ENCODE data around the gene PIM2.
"Not testable (repeated sequence)": the region's sequence is repeated elsewhere in the genome, so short reads cannot be mapped to it uniquely, and the experiment has no call there.

Gene PIM2

DNA sequence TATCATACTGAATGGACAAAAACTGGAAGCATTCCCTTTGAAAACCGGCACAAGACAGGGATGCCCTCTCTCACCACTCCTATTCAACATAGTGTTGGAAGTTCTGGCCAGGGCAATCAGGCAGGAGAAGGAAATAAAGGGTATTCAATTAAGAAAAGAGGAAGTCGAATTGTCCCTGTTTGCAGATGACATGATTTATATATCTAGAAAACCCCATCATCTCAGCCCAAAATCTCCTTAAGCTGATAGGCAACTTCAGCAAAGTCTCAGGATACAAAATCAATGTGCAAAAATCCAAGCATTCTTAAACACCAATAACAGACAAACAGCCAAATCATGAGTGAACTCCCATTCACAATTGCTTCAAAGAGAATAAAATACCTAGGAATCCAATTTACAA lies 46.8 kb downstream of the PIM2 start:
- H4K20me1 ChIP-seq (ENCODE audit: insufficient read depth, low read length, poor library complexity, severe bottlenecking); H3K4me1 ChIP-seq (ENCODE audit: insufficient read depth, low read length, poor library complexity, severe bottlenecking): not testable (repeated sequence)

DNA sequence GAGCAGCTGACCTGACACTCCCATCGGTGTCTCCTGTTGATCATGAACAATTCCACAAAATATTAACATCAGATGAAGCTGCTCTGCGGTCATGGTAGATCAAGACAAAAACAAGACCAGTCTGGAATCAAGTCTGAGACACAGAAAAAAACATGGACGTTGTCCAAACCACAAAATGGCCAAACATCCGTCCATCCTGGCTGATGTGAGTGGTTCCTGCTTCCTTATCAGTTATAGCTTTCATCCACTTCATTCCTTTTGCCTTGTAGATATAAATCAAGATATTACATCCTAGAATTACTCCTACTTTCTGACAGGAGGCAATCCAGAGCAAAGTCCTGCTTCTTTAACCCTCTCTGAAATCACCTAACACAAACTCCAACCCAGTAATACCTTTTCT lies 54.6 kb downstream of the PIM2 start:
- TF ChIP-seq EZH2phosphoT487 (IDR thresholded peaks at IDR 0.05; ENCODE audit: borderline replicate concordance): no peak
- TF ChIP-seq, protein P1, sequence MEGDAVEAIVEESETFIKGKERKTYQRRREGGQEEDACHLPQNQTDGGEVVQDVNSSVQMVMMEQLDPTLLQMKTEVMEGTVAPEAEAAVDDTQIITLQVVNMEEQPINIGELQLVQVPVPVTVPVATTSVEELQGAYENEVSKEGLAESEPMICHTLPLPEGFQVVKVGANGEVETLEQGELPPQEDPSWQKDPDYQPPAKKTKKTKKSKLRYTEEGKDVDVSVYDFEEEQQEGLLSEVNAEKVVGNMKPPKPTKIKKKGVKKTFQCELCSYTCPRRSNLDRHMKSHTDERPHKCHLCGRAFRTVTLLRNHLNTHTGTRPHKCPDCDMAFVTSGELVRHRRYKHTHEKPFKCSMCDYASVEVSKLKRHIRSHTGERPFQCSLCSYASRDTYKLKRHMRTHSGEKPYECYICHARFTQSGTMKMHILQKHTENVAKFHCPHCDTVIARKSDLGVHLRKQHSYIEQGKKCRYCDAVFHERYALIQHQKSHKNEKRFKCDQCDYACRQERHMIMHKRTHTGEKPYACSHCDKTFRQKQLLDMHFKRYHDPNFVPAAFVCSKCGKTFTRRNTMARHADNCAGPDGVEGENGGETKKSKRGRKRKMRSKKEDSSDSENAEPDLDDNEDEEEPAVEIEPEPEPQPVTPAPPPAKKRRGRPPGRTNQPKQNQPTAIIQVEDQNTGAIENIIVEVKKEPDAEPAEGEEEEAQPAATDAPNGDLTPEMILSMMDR (conservative IDR thresholded peaks at IDR 0.05; ENCODE audit: low read length): no peak
- no peak overlapping the region for H3K4me2 ChIP-seq (ENCODE audit: low read depth, low read length, poor library complexity, severe bottlenecking)
- no peak overlapping the region for H2AFZ ChIP-seq (ENCODE audit: low read length)
- H3K9me2 ChIP-seq (replicated peaks; ENCODE audit: low read depth, low read length): no peaks in the 10 kb centered on the region
- H3K9me3 ChIP-seq (ENCODE audit: insufficient read depth, low read depth, low read length): no peaks in the 10 kb centered on the region
- no peaks in the 10 kb centered on the region for H3K27me3 ChIP-seq (ENCODE audit: insufficient read depth, low read length, poor library complexity, severe bottlenecking)
- H3F3A ChIP-seq (ENCODE audit: low read depth): no peaks in the 10 kb centered on the region
- no peak overlapping the region for H3K9ac ChIP-seq (ENCODE audit: low read depth, low read length, poor library complexity, severe bottlenecking)
- H3K4me1 ChIP-seq (ENCODE audit: insufficient read depth, low read length, poor library complexity, severe bottlenecking): no peaks in the 10 kb centered on the region
- no peaks in the 10 kb centered on the region for H3K36me3 ChIP-seq (ENCODE audit: insufficient read depth, low read length)
- H4K20me1 ChIP-seq (ENCODE audit: insufficient read depth, low read length, poor library complexity, severe bottlenecking): no peaks in the 10 kb centered on the region
- H3K79me2 ChIP-seq (ENCODE audit: insufficient read depth, low read length): no peaks in the 10 kb centered on the region
- H3K4me3 ChIP-seq (ENCODE audit: low read length, poor library complexity, severe bottlenecking): no peak overlapping the region

More for the DNA sequence above, 46.8 kb downstream of the PIM2 start:
- not testable (repeated sequence) for H3K79me2 ChIP-seq (ENCODE audit: insufficient read depth, low read length); H3K9me2 ChIP-seq (replicated peaks; ENCODE audit: low read depth, low read length); H3K9me3 ChIP-seq (ENCODE audit: insufficient read depth, low read depth, low read length); H3K36me3 ChIP-seq (ENCODE audit: insufficient read depth, low read length); H3K27me3 ChIP-seq (ENCODE audit: insufficient read depth, low read length, poor library complexity, severe bottlenecking); H3K4me3 ChIP-seq (ENCODE audit: low read length, poor library complexity, severe bottlenecking); H3K4me2 ChIP-seq (ENCODE audit: low read depth, low read length, poor library complexity, severe bottlenecking); H3F3A ChIP-seq (ENCODE audit: low read depth); H3K9ac ChIP-seq (ENCODE audit: low read depth, low read length, poor library complexity, severe bottlenecking); H2AFZ ChIP-seq (ENCODE audit: low read length)
